ENCODE results near the gene KCNJ5.

GRCh38 chr11:128936606-128937251 lies 45.6 kb downstream of the KCNJ5 start:
- no peak for TF ChIP-seq CTCF (IDR thresholded peaks at IDR 0.05; ENCODE audit: insufficient read depth, low read length)
- TF ChIP-seq GABPA (IDR thresholded peaks at IDR 0.05; ENCODE audit: low read depth): no peak

All from HL-60 (cell line).